Vagina (tissue), 2 donors: Measurements from ENCODE around the gene CHRFAM7A.
"Not testable (repeated sequence)": the region's sequence is repeated elsewhere in the genome, so short reads cannot be mapped to it uniquely, and the experiment has no call there.

Experiments
- POLR2AphosphoS5 ChIP-seq, 2 donors: sonication (generic); formaldehyde crosslinking; IDR thresholded peaks; one replicate each; pipeline ENCODE4 v1.9.0; 2017; ENCODE audit warnings: antibody characterized with exemption in 2 of 2, mild to moderate bottlenecking in 2 of 2, low read depth in 1 of 2; ENCODE audit not compliant: insufficient read depth in 1 of 2
- TF ChIP-seq, protein P1 (sequence below), 3 experiments: fragments of 450-650 bp in 2 of 3; fragments of 200-600 bp in 1 of 3; sonication (generic) in 1 of 3; IDR thresholded peaks; one replicate each; pipeline ENCODE4 v1.5.1; 2017 to 2019; ENCODE audit warnings: antibody characterized with exemption in 3 of 3, mild to moderate bottlenecking in 2 of 3, moderate library complexity in 2 of 3

- TF ChIP-seq, protein P1, sequence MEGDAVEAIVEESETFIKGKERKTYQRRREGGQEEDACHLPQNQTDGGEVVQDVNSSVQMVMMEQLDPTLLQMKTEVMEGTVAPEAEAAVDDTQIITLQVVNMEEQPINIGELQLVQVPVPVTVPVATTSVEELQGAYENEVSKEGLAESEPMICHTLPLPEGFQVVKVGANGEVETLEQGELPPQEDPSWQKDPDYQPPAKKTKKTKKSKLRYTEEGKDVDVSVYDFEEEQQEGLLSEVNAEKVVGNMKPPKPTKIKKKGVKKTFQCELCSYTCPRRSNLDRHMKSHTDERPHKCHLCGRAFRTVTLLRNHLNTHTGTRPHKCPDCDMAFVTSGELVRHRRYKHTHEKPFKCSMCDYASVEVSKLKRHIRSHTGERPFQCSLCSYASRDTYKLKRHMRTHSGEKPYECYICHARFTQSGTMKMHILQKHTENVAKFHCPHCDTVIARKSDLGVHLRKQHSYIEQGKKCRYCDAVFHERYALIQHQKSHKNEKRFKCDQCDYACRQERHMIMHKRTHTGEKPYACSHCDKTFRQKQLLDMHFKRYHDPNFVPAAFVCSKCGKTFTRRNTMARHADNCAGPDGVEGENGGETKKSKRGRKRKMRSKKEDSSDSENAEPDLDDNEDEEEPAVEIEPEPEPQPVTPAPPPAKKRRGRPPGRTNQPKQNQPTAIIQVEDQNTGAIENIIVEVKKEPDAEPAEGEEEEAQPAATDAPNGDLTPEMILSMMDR (IDR thresholded peaks at IDR 0.05): not testable (repeated sequence)
- not testable (repeated sequence) for TF ChIP-seq POLR2AphosphoS5 (IDR thresholded peaks at IDR 0.05; ENCODE audit: insufficient read depth in 1 of 2, low read depth in 1 of 2)
Observed at GRCh38 chr15:30326145-30326544, 67.2 kb downstream of the CHRFAM7A start.
